Calu3 (cell line): Measurements from ENCODE around the gene FAM200A. TPM values are rescaled to one million over a fixed set of nuclear protein-coding genes. Genes with fewer than 3 reads are reported as not detected.

Source experiments
- BruUV-seq: library from RNA; stranded (reverse); fragments of 400-500 nt; replicated peaks from 2 replicates; lab custom pipeline; 2021; lab: Mats Ljungman, UMichigan
- CTCF ChIA-PET: fragments of 300-600 bp; sonication (Branson Sonifier 250); formaldehyde crosslinking; loops from one replicate; lab custom pipeline; 2022; ENCODE audit warnings: antibody characterized with exemption; lab: Charles Lee
- DNase-seq: peaks from one replicate; pipeline ENCODE4 v3.0.0; 2022
- H3K27ac Mint-ChIP-seq: one replicate; pipeline ENCODE4 v1.8.0; 2022; ENCODE audit warnings: mixed read lengths; ENCODE audit not compliant: unreplicated experiment
- H3K27me3 Mint-ChIP-seq: one replicate; pipeline ENCODE4 v1.8.0; 2022; ENCODE audit warnings: mixed read lengths; ENCODE audit not compliant: unreplicated experiment
- H3K36me3 Mint-ChIP-seq: one replicate; pipeline ENCODE4 v1.8.0; 2022; ENCODE audit warnings: mild to moderate bottlenecking, moderate library complexity, mixed read lengths; ENCODE audit not compliant: insufficient read depth, unreplicated experiment
- H3K4me1 Mint-ChIP-seq: one replicate; pipeline ENCODE4 v1.8.0; 2022; ENCODE audit warnings: mild to moderate bottlenecking, low read depth, mixed read lengths; ENCODE audit not compliant: unreplicated experiment
- H3K4me3 Mint-ChIP-seq: one replicate; pipeline ENCODE4 v1.8.0; 2022; ENCODE audit warnings: mild to moderate bottlenecking, low read depth, moderate library complexity, mixed read lengths; ENCODE audit not compliant: unreplicated experiment
- H3K9me3 Mint-ChIP-seq: one replicate; pipeline ENCODE4 v1.8.0; 2022; ENCODE audit warnings: low read depth, mixed read lengths; ENCODE audit not compliant: unreplicated experiment
- CTCF ChIP-seq: fragments of 200-600 bp; IDR thresholded peaks from one replicate; pipeline ENCODE4 v1.8.0; 2022; ENCODE audit warnings: antibody characterized with exemption; ENCODE audit not compliant: unreplicated experiment
- intact Hi-C: fragments of 100-400 bp; cut with micrococcal nuclease; formaldehyde crosslinking; loops from one replicate; pipeline ENCODE4 v1.10.0; 2022; ENCODE audit not compliant: unreplicated experiment
- total RNA-seq: library from RNA; stranded (reverse); gene quantifications from 2 replicates; pipeline ENCODE4 v1.2.3, GENCODE V29; 2022

The FAM200A gene
- total RNA-seq, 1 experiment from 2014 or later = 4.1 TPM

- CTCF ChIA-PET = interaction anchor here (0.6 to 0.8 kb wide), 2 partner anchors 28 to 124 kb away, joined by 3 to 4 read pairs; no protein-coding TSS in a partner anchor
- no TSS peak for BruUV-seq
- no peak for DNase-seq
- Mint-ChIP-seq H3K36me3 (peaks cover 44% of the 10 kb centered on the region), H3K27ac (peak overlapping the region; percentile 96), H3K27me3 (no peaks in the 10 kb centered on the region), H3K9me3 (no peaks in the 10 kb centered on the region), H3K4me3 (peak overlapping the region; percentile 88), H3K4me1 (peaks cover 9% of the 10 kb centered on the region)
- TF ChIP-seq CTCF = no peak
- intact Hi-C loops = loop anchor here (10.0 kb wide), 1 partner anchor 115 kb away; the partner anchor contains the start of gene ZSCAN25
Measured at GRCh38 chr7:99499371-99499720, 52.6 kb downstream of the FAM200A start.

GRCh38 chr7:99498546-99498944 lies 53.4 kb downstream of the FAM200A start:
- CTCF ChIA-PET = no interaction called here
- H3K4me3 Mint-ChIP-seq = peak overlapping the region; percentile 88
- no peak for DNase-seq
- no TSS peak for BruUV-seq
- peaks cover 45% of the 10 kb centered on the region for H3K36me3 Mint-ChIP-seq
- TF ChIP-seq CTCF = no peak
- intact Hi-C loops = loop anchor here (10.0 kb wide), 1 partner anchor 116 kb away; the partner anchor contains the start of gene ZSCAN25
- H3K4me1 Mint-ChIP-seq = peaks cover 9% of the 10 kb centered on the region
- no peaks in the 10 kb centered on the region for H3K9me3 Mint-ChIP-seq
- H3K27me3 Mint-ChIP-seq = no peaks in the 10 kb centered on the region
- no peak overlapping the region for H3K27ac Mint-ChIP-seq

GRCh38 chr7:99497766-99498545 lies 54.0 kb downstream of the FAM200A start:
- Mint-ChIP-seq H3K4me1 (peaks cover 9% of the 10 kb centered on the region), H3K27me3 (no peaks in the 10 kb centered on the region), H3K4me3 (peak overlapping the region; percentile 88), H3K27ac (no peak overlapping the region), H3K36me3 (peaks cover 51% of the 10 kb centered on the region), H3K9me3 (no peaks in the 10 kb centered on the region)
- TF ChIP-seq CTCF = no peak
- no peak for DNase-seq
- intact Hi-C loops = loop anchor here (10.0 kb wide), 1 partner anchor 117 kb away; the partner anchor contains the start of gene ZSCAN25
- no TSS peak for BruUV-seq
- CTCF ChIA-PET = no interaction called here

Other genes with a start within 250 kb of the FAM200A start
- 146 TPM in 2 replicates for gene ARPC1A, start 226.2 kb downstream of the FAM200A start, total RNA-seq
- 107 and 108 TPM in 2 replicates for gene ARPC1B, start 177.4 kb downstream of the FAM200A start, total RNA-seq
- 83.9 and 87.2 TPM in 2 replicates for gene PDAP1, start 143.5 kb downstream of the FAM200A start, total RNA-seq
- 62.8 and 82.7 TPM in 2 replicates for gene BUD31, start 143.1 kb downstream of the FAM200A start, total RNA-seq
- gene PTCD1, start 113.3 kb downstream of the FAM200A start, total RNA-seq = 7.6 and 8.8 TPM in 2 replicates
- 33.4 and 37.2 TPM in 2 replicates for gene CPSF4, start 113.2 kb downstream of the FAM200A start, total RNA-seq
- 222 and 234 TPM in 2 replicates for gene ATP5MF, start 85.9 kb downstream of the FAM200A start, total RNA-seq
- 17.2 and 18.9 TPM in 2 replicates for gene ZNF789, start 79.2 kb downstream of the FAM200A start, total RNA-seq
- 17.3 and 19.2 TPM in 2 replicates for gene ZNF394, start 51.8 kb downstream of the FAM200A start, total RNA-seq
- 6.1 and 6.6 TPM in 2 replicates for gene ZKSCAN5, start 47.5 kb downstream of the FAM200A start, total RNA-seq
- not detected in 2 replicates for gene ZNF655, start 6.5 kb upstream of the FAM200A start, total RNA-seq
- not detected in 2 replicates for gene TMEM225B, start 46.2 kb upstream of the FAM200A start, total RNA-seq
- 12.9 and 13.5 TPM in 2 replicates for gene ZSCAN25, start 64.8 kb upstream of the FAM200A start, total RNA-seq
- 44.9 and 70.7 TPM in 2 replicates for gene CYP3A5, start 127.9 kb upstream of the FAM200A start, total RNA-seq
- gene CYP3A7, start 183.1 kb upstream of the FAM200A start, total RNA-seq = 0.71 and 0.86 TPM in 2 replicates
- 0.15 TPM in 1 of 2 replicates, not detected in the other for gene CYP3A4, start 232.1 kb upstream of the FAM200A start, total RNA-seq